Mesothelial cell of epicardium (in vitro differentiated cells): ENCODE results near the gene TRPC5OS. TPM values are rescaled to one million over a fixed set of nuclear protein-coding genes. Genes with fewer than 3 reads are reported as not detected.

ENCODE experiments used
- DNase-seq, 2 experiments: peaks; one replicate each; pipeline ENCODE4 v3.0.0; 2021; ENCODE audit warnings: low spot score in 2 of 2; ENCODE audit not compliant: unreplicated experiment in 2 of 2
- H3K27ac Mint-ChIP-seq: 2 replicates; pipeline ENCODE4 v1.8.0; 2021; ENCODE audit warnings: mixed read lengths
- H3K27me3 Mint-ChIP-seq: 2 replicates; pipeline ENCODE4 v1.8.0; 2021; ENCODE audit warnings: low read depth, mixed read lengths
- H3K36me3 Mint-ChIP-seq: 2 replicates; pipeline ENCODE4 v1.8.0; 2021; ENCODE audit warnings: mixed read lengths
- H3K4me1 Mint-ChIP-seq: 2 replicates; pipeline ENCODE4 v1.8.0; 2021; ENCODE audit warnings: mixed read lengths
- H3K4me3 Mint-ChIP-seq: 2 replicates; pipeline ENCODE4 v1.8.0; 2021; ENCODE audit warnings: mild to moderate bottlenecking, moderate library complexity, mixed read lengths
- H3K9me3 Mint-ChIP-seq: 2 replicates; pipeline ENCODE4 v1.8.0; 2021; ENCODE audit warnings: mixed read lengths
- total RNA-seq: library from RNA; stranded (reverse); gene quantifications from 3 replicates; pipeline ENCODE4 v1.2.1, GENCODE V29; 2021
- TF ChIP-seq, protein P1 (sequence below): fragments of 200-600 bp; sonication (generic); IDR thresholded peaks from one replicate; pipeline ENCODE4 v1.5.0; 2021; ENCODE audit warnings: antibody characterized with exemption; ENCODE audit not compliant: unreplicated experiment

TRPC5OS gene
- total RNA-seq: 0.09 TPM in 1 of 3 replicates, not detected in the others

DNA sequence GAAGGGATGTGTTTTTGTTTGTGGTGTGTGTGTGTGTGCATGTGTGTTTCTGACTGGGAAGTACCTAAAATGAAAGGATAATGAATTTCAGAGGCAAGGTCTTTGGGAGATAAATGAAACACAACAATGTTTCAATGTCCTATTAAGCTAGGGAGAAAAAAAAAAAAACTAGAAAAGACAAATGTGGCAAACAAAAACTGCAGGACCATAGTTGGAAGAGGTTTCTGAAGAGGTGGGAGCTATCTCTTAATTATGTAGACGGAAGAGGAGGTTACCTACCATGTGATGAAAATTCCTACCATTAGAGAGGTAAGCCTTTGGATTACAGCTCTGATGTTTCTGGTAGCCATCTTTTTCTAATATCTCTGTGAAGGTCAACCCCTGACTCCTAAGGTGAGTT, at the start of gene TRPC5OS:
TSS of gene TRPC5OS (plus strand) at position 301 of the 400 bp plus-strand sequence. CDS start 25,669 bp downstream, outside the sequence.
- TF ChIP-seq, protein P1, sequence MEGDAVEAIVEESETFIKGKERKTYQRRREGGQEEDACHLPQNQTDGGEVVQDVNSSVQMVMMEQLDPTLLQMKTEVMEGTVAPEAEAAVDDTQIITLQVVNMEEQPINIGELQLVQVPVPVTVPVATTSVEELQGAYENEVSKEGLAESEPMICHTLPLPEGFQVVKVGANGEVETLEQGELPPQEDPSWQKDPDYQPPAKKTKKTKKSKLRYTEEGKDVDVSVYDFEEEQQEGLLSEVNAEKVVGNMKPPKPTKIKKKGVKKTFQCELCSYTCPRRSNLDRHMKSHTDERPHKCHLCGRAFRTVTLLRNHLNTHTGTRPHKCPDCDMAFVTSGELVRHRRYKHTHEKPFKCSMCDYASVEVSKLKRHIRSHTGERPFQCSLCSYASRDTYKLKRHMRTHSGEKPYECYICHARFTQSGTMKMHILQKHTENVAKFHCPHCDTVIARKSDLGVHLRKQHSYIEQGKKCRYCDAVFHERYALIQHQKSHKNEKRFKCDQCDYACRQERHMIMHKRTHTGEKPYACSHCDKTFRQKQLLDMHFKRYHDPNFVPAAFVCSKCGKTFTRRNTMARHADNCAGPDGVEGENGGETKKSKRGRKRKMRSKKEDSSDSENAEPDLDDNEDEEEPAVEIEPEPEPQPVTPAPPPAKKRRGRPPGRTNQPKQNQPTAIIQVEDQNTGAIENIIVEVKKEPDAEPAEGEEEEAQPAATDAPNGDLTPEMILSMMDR: no peak
- DNase-seq: no peak
- peaks cover 4% of the 10 kb centered on the region for H3K9me3 Mint-ChIP-seq
- no peaks in the 10 kb centered on the region for H3K4me1 Mint-ChIP-seq
- no peak within 1 kb of the TSS for H3K27ac Mint-ChIP-seq
- no peaks in the 10 kb centered on the region for H3K36me3 Mint-ChIP-seq
- H3K27me3 Mint-ChIP-seq: peaks cover 7% of the 10 kb centered on the region
- H3K4me3 Mint-ChIP-seq: no peak within 1 kb of the TSS

DNA sequence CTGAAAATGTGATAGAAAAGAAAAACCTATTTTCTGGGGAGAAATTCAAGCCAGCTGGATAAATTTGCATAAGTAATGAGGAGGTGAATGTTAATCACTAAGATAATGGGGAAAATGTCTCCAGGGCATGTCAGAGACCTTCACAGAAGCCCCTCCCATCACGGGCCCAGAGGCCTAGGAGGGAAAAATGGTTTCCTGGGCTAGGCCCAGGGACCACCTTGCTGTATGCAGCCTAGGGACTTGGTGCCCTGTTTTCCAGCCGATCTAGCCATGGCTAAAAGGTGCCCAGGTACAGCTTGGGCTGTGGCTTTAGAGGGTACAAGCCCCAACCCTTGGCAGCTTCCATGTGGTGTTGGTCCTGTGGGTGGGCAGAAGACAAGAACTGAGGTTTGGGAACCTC, 46.6 kb upstream of the TRPC5OS start:
- no peak for DNase-seq
- no peaks in the 10 kb centered on the region for H3K4me1 Mint-ChIP-seq
- H3K4me3 Mint-ChIP-seq: no peak overlapping the region
- TF ChIP-seq, protein P1: no peak
- H3K27ac Mint-ChIP-seq: no peak overlapping the region
- H3K27me3 Mint-ChIP-seq: peaks cover 4% of the 10 kb centered on the region
- no peaks in the 10 kb centered on the region for H3K36me3 Mint-ChIP-seq
- H3K9me3 Mint-ChIP-seq: peaks cover 6% of the 10 kb centered on the region

DNA sequence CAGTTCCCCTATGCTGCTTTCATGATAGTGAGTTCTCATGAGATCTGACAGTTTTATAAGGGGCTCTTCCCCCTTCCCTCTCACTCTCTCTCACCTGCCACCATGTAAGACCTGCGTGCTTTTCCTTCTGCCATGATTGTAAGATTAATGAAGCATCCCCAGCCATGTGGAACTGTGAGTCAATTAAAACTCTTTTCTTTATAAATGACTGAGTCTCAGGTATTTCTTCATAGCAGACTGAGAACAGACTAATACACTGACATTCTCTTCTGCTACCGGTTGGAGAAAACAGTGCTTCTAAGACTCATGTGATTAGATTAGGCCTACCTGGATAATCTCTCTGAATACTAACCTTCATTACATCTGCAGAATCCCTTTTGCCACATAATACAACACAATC, 45.4 kb upstream of the TRPC5OS start:
- Mint-ChIP-seq H3K36me3 (no peaks in the 10 kb centered on the region), H3K27ac (no peak overlapping the region), H3K4me3 (no peak overlapping the region), H3K9me3 (peaks cover 6% of the 10 kb centered on the region), H3K27me3 (peaks cover 4% of the 10 kb centered on the region), H3K4me1 (no peaks in the 10 kb centered on the region)
- DNase-seq: no peak
- TF ChIP-seq, protein P1: no peak

DNA sequence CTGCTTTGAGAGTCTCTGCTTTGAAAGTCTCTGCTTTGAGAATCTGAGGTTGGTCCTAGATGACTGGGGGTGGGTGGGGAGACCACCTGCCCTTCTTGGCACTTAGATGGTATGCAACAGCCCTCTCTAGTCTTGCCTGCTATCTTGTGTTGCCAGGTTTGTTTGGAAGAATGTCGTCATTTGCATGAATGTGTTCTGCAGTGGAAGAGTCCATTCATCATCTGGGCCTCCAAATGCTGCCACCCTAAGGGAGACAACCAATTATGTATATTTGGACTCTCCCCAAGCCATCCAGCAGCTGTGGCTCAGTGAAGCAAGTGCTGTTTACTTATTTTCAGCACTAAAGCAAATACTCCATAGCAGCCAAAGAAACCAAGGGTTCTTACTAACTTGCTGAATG, 44.6 kb upstream of the TRPC5OS start:
- Mint-ChIP-seq H3K36me3 (no peaks in the 10 kb centered on the region), H3K4me3 (no peak overlapping the region), H3K9me3 (peaks cover 6% of the 10 kb centered on the region), H3K4me1 (no peaks in the 10 kb centered on the region), H3K27me3 (peaks cover 4% of the 10 kb centered on the region), H3K27ac (no peak overlapping the region)
- TF ChIP-seq, protein P1: no peak
- DNase-seq: no peak

DNA sequence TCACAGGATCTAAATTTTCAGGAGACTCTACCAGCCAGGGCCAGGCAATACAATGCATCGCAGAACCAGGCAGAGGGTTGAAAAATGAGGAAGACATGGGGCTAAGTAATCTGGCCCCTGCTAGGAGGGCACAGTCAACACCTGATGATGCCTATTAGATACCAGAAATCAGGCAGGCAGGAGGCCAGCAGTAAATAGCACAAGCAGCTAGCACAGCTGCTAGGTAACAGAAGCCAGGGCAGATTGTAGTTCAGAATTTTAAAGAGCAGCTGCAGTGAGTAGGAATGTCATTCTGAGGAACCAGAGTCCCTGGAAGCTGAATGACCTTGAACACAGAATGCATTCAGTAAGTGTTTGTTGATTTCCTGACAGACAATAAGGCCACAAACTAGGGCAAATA, 38.8 kb upstream of the TRPC5OS start:
- Mint-ChIP-seq H3K27ac (no peak overlapping the region), H3K9me3 (no peaks in the 10 kb centered on the region), H3K27me3 (peaks cover 22% of the 10 kb centered on the region), H3K4me1 (no peaks in the 10 kb centered on the region), H3K4me3 (no peak overlapping the region), H3K36me3 (no peaks in the 10 kb centered on the region)
- no peak for DNase-seq
- TF ChIP-seq, protein P1: no peak

DNA sequence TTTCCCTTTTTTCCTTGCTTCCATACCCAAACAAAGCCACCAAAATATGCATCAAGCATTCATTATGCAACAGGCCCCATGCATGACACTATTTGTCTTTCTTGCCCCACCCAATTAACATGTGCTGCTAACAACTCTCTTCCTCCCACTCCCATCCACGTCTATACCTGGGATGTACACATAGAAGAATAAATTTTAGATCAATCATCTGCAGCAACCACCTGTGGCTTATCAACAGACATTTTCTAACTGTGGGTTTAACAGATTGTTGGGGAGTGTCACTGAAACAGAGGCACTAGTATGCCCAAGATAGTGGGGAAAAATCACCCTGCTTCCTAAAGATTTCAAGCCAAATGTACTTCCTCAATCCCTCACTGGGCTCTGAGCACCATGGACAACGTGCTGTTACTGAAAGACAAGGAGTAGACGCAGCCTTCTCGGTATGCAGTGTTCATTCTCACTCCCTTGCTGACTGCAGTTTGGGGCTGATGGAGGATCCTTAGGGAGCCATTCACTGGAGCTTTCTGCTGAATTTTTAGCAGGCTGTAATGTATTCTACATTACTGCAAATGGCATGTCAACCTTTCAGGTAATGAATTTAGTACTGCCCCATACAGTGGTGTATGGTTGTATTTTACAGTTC, 28.4 kb upstream of the TRPC5OS start:
- Mint-ChIP-seq H3K4me1 (no peaks in the 10 kb centered on the region), H3K27ac (no peak overlapping the region), H3K27me3 (peaks cover 27% of the 10 kb centered on the region), H3K4me3 (no peak overlapping the region), H3K36me3 (no peaks in the 10 kb centered on the region), H3K9me3 (no peaks in the 10 kb centered on the region)
- no peak for DNase-seq
- TF ChIP-seq, protein P1: no peak
